ENCODE measurements around the gene PRKRIP1. TPM values are rescaled to one million over a fixed set of nuclear protein-coding genes. Genes with fewer than 3 reads are reported as not detected.
A peak's percentile ranks its signal among the peaks of the same experiment; 100 is the strongest.

PRKRIP1 gene
- total RNA-seq, 4 donors from 2014 or later: 24.8 to 97.3 (median 33.6) TPM

DNA sequence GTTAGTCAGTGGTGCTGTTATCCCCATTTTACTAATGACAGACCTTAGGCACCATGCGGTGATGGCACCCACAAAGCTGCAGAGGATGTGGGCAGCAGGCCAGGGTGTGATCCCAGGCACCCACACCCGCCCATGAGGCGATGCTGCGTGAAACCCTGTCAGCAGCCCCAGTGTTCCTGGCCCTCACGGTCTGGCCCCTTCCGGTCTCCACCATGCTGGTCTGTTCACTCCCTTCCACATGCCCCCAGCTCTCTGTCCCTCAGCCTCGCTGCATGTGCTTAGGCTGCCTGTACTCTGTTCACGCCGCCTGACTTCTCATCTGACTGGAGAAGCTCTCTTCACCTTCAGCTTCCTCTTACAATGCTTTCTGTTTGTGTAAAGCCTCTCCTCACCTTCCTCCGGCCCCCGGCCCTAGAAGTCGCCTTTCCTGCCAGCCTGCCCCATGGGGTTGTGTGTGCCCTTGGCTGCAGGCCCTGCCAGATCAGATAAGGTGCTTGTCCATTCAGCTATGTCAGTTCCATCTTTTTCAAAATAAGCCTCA, 19.6 kb downstream of the PRKRIP1 start:
- in situ Hi-C loops (cut with MboI; ENCODE audit: low pct_ligation_motif_present in 1 of 4, low pct_unique_long_range_greater_than_20kb in 1 of 4, low sequenced_read_pairs in 3 of 4) (no loop called here), intact Hi-C loops (cut with DNase I; ENCODE audit: low total_unique reads) (no loop called here)
- no peak for TF ChIP-seq EP300 (IDR thresholded peaks at IDR 0.05; ENCODE audit: low read depth)
- TF ChIP-seq, protein P1, sequence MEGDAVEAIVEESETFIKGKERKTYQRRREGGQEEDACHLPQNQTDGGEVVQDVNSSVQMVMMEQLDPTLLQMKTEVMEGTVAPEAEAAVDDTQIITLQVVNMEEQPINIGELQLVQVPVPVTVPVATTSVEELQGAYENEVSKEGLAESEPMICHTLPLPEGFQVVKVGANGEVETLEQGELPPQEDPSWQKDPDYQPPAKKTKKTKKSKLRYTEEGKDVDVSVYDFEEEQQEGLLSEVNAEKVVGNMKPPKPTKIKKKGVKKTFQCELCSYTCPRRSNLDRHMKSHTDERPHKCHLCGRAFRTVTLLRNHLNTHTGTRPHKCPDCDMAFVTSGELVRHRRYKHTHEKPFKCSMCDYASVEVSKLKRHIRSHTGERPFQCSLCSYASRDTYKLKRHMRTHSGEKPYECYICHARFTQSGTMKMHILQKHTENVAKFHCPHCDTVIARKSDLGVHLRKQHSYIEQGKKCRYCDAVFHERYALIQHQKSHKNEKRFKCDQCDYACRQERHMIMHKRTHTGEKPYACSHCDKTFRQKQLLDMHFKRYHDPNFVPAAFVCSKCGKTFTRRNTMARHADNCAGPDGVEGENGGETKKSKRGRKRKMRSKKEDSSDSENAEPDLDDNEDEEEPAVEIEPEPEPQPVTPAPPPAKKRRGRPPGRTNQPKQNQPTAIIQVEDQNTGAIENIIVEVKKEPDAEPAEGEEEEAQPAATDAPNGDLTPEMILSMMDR (IDR thresholded peaks at IDR 0.05): no peak
- no peak for TF ChIP-seq POLR2A (IDR thresholded peaks at IDR 0.05)
- TF ChIP-seq POLR2AphosphoS5 (IDR thresholded peaks at IDR 0.05): no peak
- H3K4me3 ChIP-seq: no peak overlapping the region
- peaks cover 0 to 13% (median 3%) of the 10 kb centered on the region in 4 donors for H3K36me3 ChIP-seq
- no peaks in the 10 kb centered on the region for H3K9me3 ChIP-seq
- WGBS, 2 donors (ENCODE audit: low coverage in 1 of 2): 72 to 79% methylated on average over 3 to 10 of the region's 12 CpGs
- peak; percentile 38 for DNase-seq
- H3K27ac ChIP-seq: peak overlapping the region in 3 of 4 donors; percentile 5 to 20 (median 11)
- no peaks in the 10 kb centered on the region for H3K4me1 ChIP-seq
- no peaks in the 10 kb centered on the region for H3K27me3 ChIP-seq

DNA sequence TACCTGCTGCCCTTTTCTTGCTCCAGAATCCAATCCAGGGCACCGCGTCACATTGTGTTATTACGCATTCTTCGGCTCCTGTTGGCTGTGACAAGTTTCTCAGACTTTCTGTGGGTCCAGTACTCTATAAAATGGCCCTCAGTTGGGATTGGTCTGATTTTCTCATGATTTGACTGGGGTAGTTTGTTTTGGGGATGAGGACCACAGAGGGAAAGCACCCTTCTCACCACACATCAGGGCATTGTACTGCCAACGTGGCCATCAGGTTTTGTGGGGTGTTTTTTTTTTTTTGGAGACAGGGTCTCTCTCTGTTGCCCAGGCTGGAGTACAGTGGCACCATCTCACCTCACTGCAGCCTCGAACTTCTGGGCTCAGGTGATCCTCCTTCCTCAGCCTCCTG, 20.2 kb downstream of the PRKRIP1 start:
- intact Hi-C loops (cut with DNase I; ENCODE audit: low total_unique reads) (no loop called here), in situ Hi-C loops (cut with MboI; ENCODE audit: low pct_ligation_motif_present in 1 of 4, low pct_unique_long_range_greater_than_20kb in 1 of 4, low sequenced_read_pairs in 3 of 4) (no loop called here)
- no peak for TF ChIP-seq EP300 (IDR thresholded peaks at IDR 0.05; ENCODE audit: low read depth)
- no peak for TF ChIP-seq POLR2AphosphoS5 (IDR thresholded peaks at IDR 0.05)
- TF ChIP-seq POLR2A (IDR thresholded peaks at IDR 0.05): no peak
- TF ChIP-seq, protein P1 (IDR thresholded peaks at IDR 0.05): no peak
- no peak for DNase-seq
- H3K27me3 ChIP-seq: no peaks in the 10 kb centered on the region
- no peak overlapping the region for H3K4me3 ChIP-seq
- H3K9me3 ChIP-seq: no peaks in the 10 kb centered on the region
- H3K4me1 ChIP-seq: no peaks in the 10 kb centered on the region
- H3K36me3 ChIP-seq: peaks cover 0 to 13% (median 3%) of the 10 kb centered on the region in 4 donors
- WGBS, 2 donors (ENCODE audit: low coverage in 1 of 2): 92 to 96% methylated on average over 4 to 6 of the region's 6 CpGs
- peak overlapping the region in 1 of 4 donors; percentile 20 for H3K27ac ChIP-seq

DNA sequence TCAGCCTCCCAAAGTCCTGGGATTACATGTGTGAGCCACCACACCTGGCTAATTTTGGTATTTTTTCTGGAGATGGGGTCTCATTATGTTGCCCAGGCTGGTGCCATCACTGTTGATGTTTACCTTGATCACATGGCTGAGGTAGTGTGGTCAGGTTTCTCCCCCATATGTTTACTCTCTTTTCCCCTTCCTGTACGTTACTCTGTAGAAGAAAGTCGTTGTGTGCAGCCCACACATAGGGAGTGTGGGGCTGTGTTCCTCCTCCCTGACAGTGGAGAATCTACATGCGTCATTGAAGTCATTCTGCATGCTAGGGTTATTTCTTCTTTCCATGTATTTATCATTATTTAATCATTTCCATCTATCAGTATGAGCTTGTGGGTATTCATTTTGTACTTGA, 20.9 kb downstream of the PRKRIP1 start:
- Histone ChIP-seq H3K27me3 (no peaks in the 10 kb centered on the region), H3K4me3 (no peak overlapping the region), H3K9me3 (no peaks in the 10 kb centered on the region), H3K27ac (no peak overlapping the region), H3K36me3 (peaks cover 0 to 16% (median 3%) of the 10 kb centered on the region in 4 donors), H3K4me1 (no peaks in the 10 kb centered on the region)
- no peak for DNase-seq
- 67 to 83% methylated on average over 1 to 3 of the region's 3 CpGs for WGBS, 2 donors (ENCODE audit: low coverage in 1 of 2)
- in situ Hi-C loops (cut with MboI; ENCODE audit: low pct_ligation_motif_present in 1 of 4, low pct_unique_long_range_greater_than_20kb in 1 of 4, low sequenced_read_pairs in 3 of 4) (no loop called here), intact Hi-C loops (cut with DNase I; ENCODE audit: low total_unique reads) (no loop called here)
- TF ChIP-seq EP300 (IDR thresholded peaks at IDR 0.05; ENCODE audit: low read depth) (no peak), POLR2AphosphoS5 (IDR thresholded peaks at IDR 0.05) (no peak), POLR2A (IDR thresholded peaks at IDR 0.05) (no peak)
- TF ChIP-seq, protein P1 (IDR thresholded peaks at IDR 0.05): no peak

DNA sequence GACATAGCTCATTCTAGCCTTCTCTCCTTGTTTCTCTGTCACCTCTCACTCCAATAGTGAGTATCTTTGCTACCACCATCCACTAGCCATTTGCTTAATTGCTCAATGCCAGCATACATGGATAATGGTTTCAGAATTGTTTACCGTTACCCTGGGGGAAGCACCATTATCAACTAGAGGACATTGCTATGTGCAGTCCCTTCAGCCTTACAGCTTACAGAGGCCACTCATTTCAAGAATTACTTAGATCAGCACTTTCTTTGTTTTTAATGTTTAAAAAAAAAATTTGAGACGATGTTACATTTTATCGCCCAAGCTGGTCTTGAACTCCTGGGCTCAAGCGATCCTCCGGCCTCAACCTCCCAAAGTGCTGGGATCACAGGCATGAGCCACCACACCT, 22.4 kb downstream of the PRKRIP1 start:
- in situ Hi-C loops (cut with MboI; ENCODE audit: low pct_ligation_motif_present in 1 of 4, low pct_unique_long_range_greater_than_20kb in 1 of 4, low sequenced_read_pairs in 3 of 4) (no loop called here), intact Hi-C loops (cut with DNase I; ENCODE audit: low total_unique reads) (no loop called here)

More for the DNA sequence above, 22.4 kb downstream of the PRKRIP1 start:
- 84 to 92% methylated on average over 5 of the region's 5 CpGs for WGBS, 2 donors (ENCODE audit: low coverage in 1 of 2)
- TF ChIP-seq POLR2AphosphoS5 (IDR thresholded peaks at IDR 0.05) (no peak), POLR2A (IDR thresholded peaks at IDR 0.05) (no peak)
- TF ChIP-seq, protein P1 (IDR thresholded peaks at IDR 0.05): no peak
- Histone ChIP-seq H3K27ac (no peak overlapping the region), H3K4me1 (no peaks in the 10 kb centered on the region), H3K4me3 (no peak overlapping the region), H3K9me3 (no peaks in the 10 kb centered on the region), H3K27me3 (no peaks in the 10 kb centered on the region), H3K36me3 (peaks cover 0 to 16% (median 3%) of the 10 kb centered on the region in 4 donors)
- no peak for DNase-seq
